ENCODE measurements around the gene CLN5. TPM values are rescaled to one million over a fixed set of nuclear protein-coding genes. Genes with fewer than 3 reads are reported as not detected.
"Not testable (repeated sequence)": the region's sequence is repeated elsewhere in the genome, so short reads cannot be mapped to it uniquely, and the experiment has no call there.

Gene CLN5
- total RNA-seq, 1 donor: 40.0 TPM

- no peak for DNase-seq (ENCODE audit: low read depth)
- TF ChIP-seq CTCF (IDR thresholded peaks at IDR 0.05; ENCODE audit: insufficient read depth, low read length): no peak
- H3K4me3 ChIP-seq (ENCODE audit: low read depth, low read length): no peak overlapping the region
Measured at GRCh38 chr13:77001963-77002587, 10.2 kb downstream of the CLN5 start.

- DNase-seq (ENCODE audit: low read depth): peak; percentile 67
- H3K4me3 ChIP-seq (ENCODE audit: low read depth, low read length): no peak overlapping the region
- TF ChIP-seq CTCF (IDR thresholded peaks at IDR 0.05; ENCODE audit: insufficient read depth, low read length): peak; percentile 82
Measured at GRCh38 chr13:77002590-77003190, 10.8 kb downstream of the CLN5 start.

GRCh38 chr13:77008337-77008736 is 16.5 kb downstream of the CLN5 start:
- DNase-seq (ENCODE audit: low read depth); H3K4me3 ChIP-seq (ENCODE audit: low read depth, low read length): not testable (repeated sequence)

GRCh38 chr13:77009011-77009410 is 17.1 kb downstream of the CLN5 start:
- DNase-seq (ENCODE audit: low read depth): no peak

GRCh38 chr13:77009719-77010118 is 17.8 kb downstream of the CLN5 start:
- H3K4me3 ChIP-seq (ENCODE audit: low read depth, low read length); DNase-seq (ENCODE audit: low read depth): not testable (repeated sequence)

More at GRCh38 chr13:77009011-77009410, 17.1 kb downstream of the CLN5 start:
- TF ChIP-seq CTCF (IDR thresholded peaks at IDR 0.05; ENCODE audit: insufficient read depth, low read length): no peak
- no peak overlapping the region for H3K4me3 ChIP-seq (ENCODE audit: low read depth, low read length)

GRCh38 chr13:77013853-77014542 is 22.1 kb downstream of the CLN5 start:
- DNase-seq (ENCODE audit: low read depth): no peak
- H3K4me3 ChIP-seq (ENCODE audit: low read depth, low read length): no peak overlapping the region
- no peak for TF ChIP-seq CTCF (IDR thresholded peaks at IDR 0.05; ENCODE audit: insufficient read depth, low read length)

GRCh38 chr13:77014906-77015685 is 23.2 kb downstream of the CLN5 start:
- no peak overlapping the region for H3K4me3 ChIP-seq (ENCODE audit: low read depth, low read length)
- no peak for TF ChIP-seq CTCF (IDR thresholded peaks at IDR 0.05; ENCODE audit: insufficient read depth, low read length)
- no peak for DNase-seq (ENCODE audit: low read depth)

All from fibroblast of the aortic adventitia (primary cell).